Gastrocnemius medialis (tissue), 4 donors: ENCODE results near the gene MYH9. TPM values are rescaled to one million over a fixed set of nuclear protein-coding genes. Genes with fewer than 3 reads are reported as not detected.

Experiments used
- ATAC-seq, 2 donors: fragments of 150-250 bp; one replicate each; pipeline ENCODE4 v1.9.1; 2016
- DNase-seq, 2 donors: peaks; one replicate each; pipeline ENCODE4 v3.0.0-alpha.2; 2019
- H3K27ac ChIP-seq, 4 donors: fragments of 200-600 bp; sonication (generic); 1 replicate in 1 of 4; 2 replicates in 3 of 4; pipeline ENCODE4 v1.5.1; 2016 to 2018; ENCODE audit warnings: mild to moderate bottlenecking in 2 of 4, moderate library complexity in 1 of 4
- H3K27me3 ChIP-seq, 3 donors: fragments of 200-600 bp; sonication (generic) in 2 of 3; 1 replicate in 1 of 3; 2 replicates in 2 of 3; pipeline versions ENCODE4 v1.5.1 to v1.6.0; 2016 to 2019; ENCODE audit warnings: mild to moderate bottlenecking in 1 of 3, moderate library complexity in 1 of 3
- H3K36me3 ChIP-seq, 2 donors: fragments of 200-600 bp; sonication (generic) in 1 of 2; one replicate each; pipeline ENCODE4 v1.5.1; 2017 to 2018
- H3K4me1 ChIP-seq, 2 donors: fragments of 200-600 bp; sonication (generic) in 1 of 2; one replicate each; pipeline ENCODE4 v1.5.1; 2016 to 2017; ENCODE audit warnings: mild to moderate bottlenecking in 2 of 2
- H3K4me3 ChIP-seq, 4 donors: fragments of 200-600 bp; sonication (generic) in 3 of 4; 1 replicate in 1 of 4; 2 replicates in 3 of 4; pipeline ENCODE4 v1.5.1; 2016 to 2019; ENCODE audit warnings: mild to moderate bottlenecking in 2 of 4
- H3K9me3 ChIP-seq, 3 donors: fragments of 200-600 bp; sonication (generic) in 2 of 3; 1 replicate in 1 of 3; 2 replicates in 2 of 3; pipeline ENCODE4 v1.5.1; 2016 to 2019
- POLR2A ChIP-seq, 2 donors: fragments of 450-650 bp; IDR thresholded peaks; one replicate each; pipeline ENCODE4 v1.6.1; 2017; ENCODE audit warnings: antibody characterized with exemption in 2 of 2, mild to moderate bottlenecking in 2 of 2, moderate library complexity in 2 of 2
- in situ Hi-C, 4 donors: fragments of 200-750 bp; cut with MboI; loops; one replicate each; pipeline versions ENCODE4 v1.15.0 to v1.8.0; 2017; ENCODE audit warnings: low sequenced_read_pairs in 4 of 4
- intact Hi-C: fragments of 100-400 bp; cut with DNase I; formaldehyde crosslinking; loops from one replicate; pipeline ENCODE4 v1.15.1; 2023; ENCODE audit warnings: low total_unique reads
- total RNA-seq, 4 donors: library from RNA; depleted of rRNA; stranded (reverse); fragments of >200 nt; gene quantifications; one replicate each; pipeline versions ENCODE4 v1.1.0 to v1.2.3, GENCODE V29; 2016
- TF ChIP-seq, protein P1 (sequence below), 5 experiments: fragments of 450-650 bp in 3 of 5; fragments of 200-600 bp in 2 of 5; sonication (generic) in 2 of 5; IDR thresholded peaks in 4 of 5; conservative IDR thresholded peaks in 1 of 5; 1 replicate in 4 of 5; 2 replicates in 1 of 5; pipeline ENCODE4 v1.5.1; 2016 to 2019; ENCODE audit warnings: antibody characterized with exemption in 5 of 5, mild to moderate bottlenecking in 3 of 5, moderate library complexity in 3 of 5

MYH9 gene
- total RNA-seq, 4 donors from 2014 or later, result 38.9 to 115 (median 104) TPM

DNA sequence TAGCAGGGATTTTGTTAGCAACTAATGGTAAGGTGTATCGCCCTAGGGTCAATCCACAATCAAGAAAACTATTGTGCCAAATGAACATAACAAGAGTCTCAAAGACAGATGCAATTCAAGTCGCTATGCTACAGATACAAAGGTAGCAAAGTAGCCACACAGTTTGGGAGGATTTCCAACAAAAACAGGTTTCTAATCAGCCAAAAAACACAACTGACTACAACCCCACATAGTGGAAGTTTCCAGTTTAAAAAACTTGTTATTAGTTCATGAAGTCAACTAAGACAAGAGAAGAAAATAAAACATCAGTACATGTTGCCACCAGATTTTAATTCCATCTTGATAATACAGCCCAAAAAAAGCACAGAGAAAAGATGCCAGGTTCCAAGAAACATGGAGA is 38.0 kb downstream of the MYH9 start:
- Histone ChIP-seq H3K27ac (peak overlapping the region; percentile 74 to 84 (median 83)), H3K27me3 (no peaks in the 10 kb centered on the region), H3K36me3 (peaks cover 0 to 28% of the 10 kb centered on the region in 2 donors), H3K9me3 (no peaks in the 10 kb centered on the region), H3K4me3 (no peak overlapping the region), H3K4me1 (peaks cover 48 to 50% of the 10 kb centered on the region in 2 donors)
- DNase-seq, result no peak
- intact Hi-C loops, result no loop called here
- no peak for ATAC-seq
- in situ Hi-C loops, result no loop called here
- TF ChIP-seq POLR2A (IDR thresholded peaks at IDR 0.05), result no peak
- TF ChIP-seq, protein P1, sequence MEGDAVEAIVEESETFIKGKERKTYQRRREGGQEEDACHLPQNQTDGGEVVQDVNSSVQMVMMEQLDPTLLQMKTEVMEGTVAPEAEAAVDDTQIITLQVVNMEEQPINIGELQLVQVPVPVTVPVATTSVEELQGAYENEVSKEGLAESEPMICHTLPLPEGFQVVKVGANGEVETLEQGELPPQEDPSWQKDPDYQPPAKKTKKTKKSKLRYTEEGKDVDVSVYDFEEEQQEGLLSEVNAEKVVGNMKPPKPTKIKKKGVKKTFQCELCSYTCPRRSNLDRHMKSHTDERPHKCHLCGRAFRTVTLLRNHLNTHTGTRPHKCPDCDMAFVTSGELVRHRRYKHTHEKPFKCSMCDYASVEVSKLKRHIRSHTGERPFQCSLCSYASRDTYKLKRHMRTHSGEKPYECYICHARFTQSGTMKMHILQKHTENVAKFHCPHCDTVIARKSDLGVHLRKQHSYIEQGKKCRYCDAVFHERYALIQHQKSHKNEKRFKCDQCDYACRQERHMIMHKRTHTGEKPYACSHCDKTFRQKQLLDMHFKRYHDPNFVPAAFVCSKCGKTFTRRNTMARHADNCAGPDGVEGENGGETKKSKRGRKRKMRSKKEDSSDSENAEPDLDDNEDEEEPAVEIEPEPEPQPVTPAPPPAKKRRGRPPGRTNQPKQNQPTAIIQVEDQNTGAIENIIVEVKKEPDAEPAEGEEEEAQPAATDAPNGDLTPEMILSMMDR (IDR thresholded peaks at IDR 0.05 in 4 of 5, conservative IDR thresholded peaks at IDR 0.05 in 1 of 5), result no peak

DNA sequence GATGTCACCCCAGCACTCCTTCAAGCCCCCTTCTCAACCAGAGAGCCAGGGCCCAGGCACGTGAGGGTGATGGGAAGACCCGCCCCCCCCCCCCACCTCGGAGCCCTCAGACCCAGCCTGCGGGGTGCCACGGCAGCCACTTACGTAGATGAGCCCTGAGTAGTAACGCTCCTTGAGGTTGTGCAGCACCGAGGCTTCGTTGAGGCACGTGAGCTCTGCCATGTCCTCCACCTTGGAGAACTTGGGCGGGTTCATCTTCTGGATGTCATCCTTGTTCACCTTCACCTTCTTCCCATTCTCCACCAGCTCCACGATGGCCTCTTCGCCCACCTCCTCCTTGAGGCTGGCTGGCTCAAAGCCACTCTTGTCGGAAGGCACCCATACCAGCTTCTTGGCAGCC is 39.0 kb downstream of the MYH9 start:
- Histone ChIP-seq H3K36me3 (peaks cover 0 to 34% of the 10 kb centered on the region in 2 donors), H3K4me1 (peaks cover 46 to 53% of the 10 kb centered on the region in 2 donors), H3K9me3 (no peaks in the 10 kb centered on the region), H3K27ac (peak overlapping the region; percentile 43 to 84 (median 83)), H3K27me3 (no peaks in the 10 kb centered on the region), H3K4me3 (no peak overlapping the region)
- intact Hi-C loops (no loop called here), in situ Hi-C loops (no loop called here)
- DNase-seq (no peak), ATAC-seq (no peak)
- TF ChIP-seq, protein P1 (IDR thresholded peaks at IDR 0.05 in 4 of 5, conservative IDR thresholded peaks at IDR 0.05 in 1 of 5), result no peak
- TF ChIP-seq POLR2A (IDR thresholded peaks at IDR 0.05), result no peak

DNA sequence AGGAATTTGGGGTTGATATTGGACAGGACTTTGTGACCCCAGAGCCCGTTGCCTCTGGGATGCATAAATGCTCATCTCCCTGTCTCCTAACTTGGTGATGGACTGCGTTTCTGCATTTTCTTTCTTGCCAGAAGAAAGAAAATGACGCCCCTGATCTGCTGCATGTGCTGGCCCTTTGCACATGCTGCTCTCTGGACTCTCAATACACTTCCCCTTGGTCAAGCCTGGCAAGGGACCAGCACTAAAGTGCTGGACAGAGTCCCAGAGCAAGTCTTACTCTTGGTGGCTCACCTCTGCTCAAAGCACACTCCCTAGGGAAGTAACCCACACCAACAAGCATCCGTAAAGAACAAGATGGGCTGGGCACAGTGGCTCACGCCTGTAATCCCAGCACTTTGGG is 40.7 kb downstream of the MYH9 start:
- TF ChIP-seq POLR2A (IDR thresholded peaks at IDR 0.05), result no peak
- TF ChIP-seq, protein P1 (IDR thresholded peaks at IDR 0.05 in 4 of 5, conservative IDR thresholded peaks at IDR 0.05 in 1 of 5), result no peak
- in situ Hi-C loops (no loop called here), intact Hi-C loops (no loop called here)
- ATAC-seq (peak in 1 of 2 donors; percentile 34), DNase-seq (no peak)
- H3K4me3 ChIP-seq, result no peak overlapping the region
- peak overlapping the region; percentile 45 to 84 (median 76) for H3K27ac ChIP-seq
- no peaks in the 10 kb centered on the region for H3K9me3 ChIP-seq
- H3K27me3 ChIP-seq, result no peaks in the 10 kb centered on the region
- H3K36me3 ChIP-seq, result peaks cover 0 to 44% of the 10 kb centered on the region in 2 donors
- H3K4me1 ChIP-seq, result peaks cover 29 to 46% of the 10 kb centered on the region in 2 donors

DNA sequence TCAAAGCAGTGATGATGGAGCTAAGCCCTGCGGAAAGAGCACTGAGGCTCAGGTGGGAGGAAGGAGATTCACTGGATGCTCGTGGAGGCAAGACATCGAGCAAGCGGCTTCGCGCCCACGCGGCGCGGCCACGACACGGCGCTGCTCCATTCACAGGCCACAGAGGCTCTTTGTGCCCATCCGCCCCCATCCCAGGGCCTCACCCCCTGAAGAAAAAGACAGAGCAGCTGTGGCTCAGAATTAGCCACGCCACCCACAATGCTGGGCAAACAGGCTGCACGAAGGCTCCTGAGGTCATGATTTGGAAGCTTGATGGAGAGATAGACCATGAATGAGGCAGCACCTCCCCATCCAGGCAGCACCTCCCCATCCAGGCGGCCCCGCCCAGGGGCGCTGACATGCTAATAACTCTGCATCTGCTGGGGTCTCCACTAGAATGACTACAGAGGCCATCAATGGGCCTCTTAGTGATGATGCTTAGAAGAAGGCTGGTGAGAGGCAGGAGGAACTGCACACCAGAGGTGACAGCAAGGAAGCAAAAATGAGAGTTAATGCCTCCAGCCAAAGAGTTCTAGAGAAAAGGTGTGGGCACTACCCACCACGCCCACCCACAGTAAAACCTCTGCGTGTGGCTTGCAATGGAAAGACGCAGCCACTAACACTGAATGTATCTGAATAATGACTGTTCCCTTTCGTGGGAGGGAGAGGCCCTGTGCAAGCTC is 43.5 kb downstream of the MYH9 start:
- TF ChIP-seq, protein P1 (IDR thresholded peaks at IDR 0.05 in 4 of 5, conservative IDR thresholded peaks at IDR 0.05 in 1 of 5), result no peak
- TF ChIP-seq POLR2A (IDR thresholded peaks at IDR 0.05), result no peak
- DNase-seq (no peak), ATAC-seq (no peak)
- Histone ChIP-seq H3K4me3 (no peak overlapping the region), H3K9me3 (no peaks in the 10 kb centered on the region), H3K27ac (peak overlapping the region; percentile 68 to 84 (median 83)), H3K36me3 (peaks cover 0 to 72% of the 10 kb centered on the region in 2 donors), H3K27me3 (no peaks in the 10 kb centered on the region), H3K4me1 (peaks cover 16 to 34% of the 10 kb centered on the region in 2 donors)
- intact Hi-C loops (no loop called here), in situ Hi-C loops (no loop called here)
